Measurements from ENCODE around the gene CNOT10.

- TF ChIP-seq, protein P1, sequence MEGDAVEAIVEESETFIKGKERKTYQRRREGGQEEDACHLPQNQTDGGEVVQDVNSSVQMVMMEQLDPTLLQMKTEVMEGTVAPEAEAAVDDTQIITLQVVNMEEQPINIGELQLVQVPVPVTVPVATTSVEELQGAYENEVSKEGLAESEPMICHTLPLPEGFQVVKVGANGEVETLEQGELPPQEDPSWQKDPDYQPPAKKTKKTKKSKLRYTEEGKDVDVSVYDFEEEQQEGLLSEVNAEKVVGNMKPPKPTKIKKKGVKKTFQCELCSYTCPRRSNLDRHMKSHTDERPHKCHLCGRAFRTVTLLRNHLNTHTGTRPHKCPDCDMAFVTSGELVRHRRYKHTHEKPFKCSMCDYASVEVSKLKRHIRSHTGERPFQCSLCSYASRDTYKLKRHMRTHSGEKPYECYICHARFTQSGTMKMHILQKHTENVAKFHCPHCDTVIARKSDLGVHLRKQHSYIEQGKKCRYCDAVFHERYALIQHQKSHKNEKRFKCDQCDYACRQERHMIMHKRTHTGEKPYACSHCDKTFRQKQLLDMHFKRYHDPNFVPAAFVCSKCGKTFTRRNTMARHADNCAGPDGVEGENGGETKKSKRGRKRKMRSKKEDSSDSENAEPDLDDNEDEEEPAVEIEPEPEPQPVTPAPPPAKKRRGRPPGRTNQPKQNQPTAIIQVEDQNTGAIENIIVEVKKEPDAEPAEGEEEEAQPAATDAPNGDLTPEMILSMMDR (IDR thresholded peaks at IDR 0.05) = no peak
- no peak for TF ChIP-seq POLR2A (IDR thresholded peaks at IDR 0.05)
- no peak for TF ChIP-seq POLR2AphosphoS5 (IDR thresholded peaks at IDR 0.05)
These were observed 106.8 kb downstream of the CNOT10 start for GRCh38 chr3:32791833-32792232.
